ENCODE measurements around the gene UGT2B28.
"Not testable (repeated sequence)": the region's sequence is repeated elsewhere in the genome, so short reads cannot be mapped to it uniquely, and the experiment has no call there.

Gene UGT2B28

DNA sequence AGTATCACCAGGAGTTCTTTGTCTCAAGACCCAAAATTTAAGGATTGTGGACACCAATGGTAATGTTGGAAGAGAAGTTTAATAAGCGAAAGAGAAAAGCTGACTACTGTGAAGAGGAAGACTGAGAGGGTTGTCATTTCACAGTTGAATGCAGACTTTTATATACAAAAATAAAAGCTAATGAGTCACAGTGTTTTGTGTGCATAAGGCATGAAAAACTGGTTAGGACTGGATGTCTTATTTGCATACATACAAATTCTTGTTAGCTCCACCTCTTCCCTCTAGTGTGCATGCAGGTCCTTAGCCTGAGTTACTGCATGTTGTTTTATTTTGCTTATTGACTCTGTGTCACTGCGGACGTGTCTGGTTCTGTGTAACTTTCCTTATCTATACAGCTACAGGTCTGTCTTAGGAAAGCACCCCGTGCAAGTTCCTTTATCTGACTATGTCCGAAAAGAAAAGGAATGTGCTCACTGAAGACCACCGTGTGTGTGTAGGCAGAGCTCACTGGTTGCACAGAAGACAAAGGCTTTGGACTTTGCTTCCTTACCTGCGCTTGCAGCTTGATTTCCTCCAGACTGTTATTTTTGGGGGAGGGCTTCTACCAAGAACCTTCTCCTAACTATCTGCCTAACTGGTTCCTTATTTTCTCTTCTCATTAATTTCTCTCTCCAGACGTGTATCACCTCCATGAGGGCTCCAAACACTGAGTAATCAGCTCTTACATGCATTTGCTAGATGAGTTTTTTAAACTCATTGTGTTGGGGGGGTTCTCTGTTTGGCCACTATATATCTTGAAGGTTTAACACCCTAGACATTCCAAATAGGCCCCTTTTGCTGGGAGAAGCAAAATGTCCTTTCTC lies 63.5 kb downstream of the UGT2B28 start:
- DNase-seq (ENCODE audit: low read depth) = not testable (repeated sequence)

All from HS-27A (cell line).